SU-DHL-6 (cell line): ENCODE measurements around the gene LEMD2.

Experiments used
- EZH2phosphoT487 ChIP-seq: fragments of 200-600 bp; sonication (generic), shearing (Covaris generic); conservative IDR thresholded peaks from 2 replicates; pipeline ENCODE4 v1.6.1; 2018; ENCODE audit warnings: mild to moderate bottlenecking, antibody characterized with exemption, low read length, moderate library complexity, mixed read lengths
- TF ChIP-seq, protein P1 (sequence below): fragments of 200-600 bp; sonication (generic); IDR thresholded peaks from one replicate; pipeline ENCODE4 v1.5.1; 2017; ENCODE audit warnings: antibody characterized with exemption, mild to moderate bottlenecking, low read length, moderate library complexity; ENCODE audit not compliant: insufficient read depth, poor library complexity, severe bottlenecking

DNA sequence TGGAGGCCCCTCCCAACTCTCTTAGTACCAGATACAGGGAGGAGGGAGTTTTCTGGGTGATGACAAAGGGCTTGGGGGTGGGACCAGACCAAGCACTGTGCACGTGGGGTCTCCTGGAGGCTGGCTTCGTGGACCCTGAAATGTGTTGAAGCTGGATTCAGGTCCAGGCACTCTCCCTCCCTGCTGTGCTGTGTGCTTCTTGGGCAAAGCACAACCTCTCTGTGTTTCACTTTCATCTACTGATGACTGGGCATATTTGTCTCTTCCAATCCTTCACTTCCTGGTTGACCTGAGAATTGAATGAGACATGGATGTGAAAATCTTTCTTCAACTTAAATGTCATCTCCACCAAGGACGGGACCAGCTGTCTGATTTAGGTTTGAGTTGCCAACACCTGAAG, 29.4 kb upstream of the LEMD2 start:
- TF ChIP-seq, protein P1, sequence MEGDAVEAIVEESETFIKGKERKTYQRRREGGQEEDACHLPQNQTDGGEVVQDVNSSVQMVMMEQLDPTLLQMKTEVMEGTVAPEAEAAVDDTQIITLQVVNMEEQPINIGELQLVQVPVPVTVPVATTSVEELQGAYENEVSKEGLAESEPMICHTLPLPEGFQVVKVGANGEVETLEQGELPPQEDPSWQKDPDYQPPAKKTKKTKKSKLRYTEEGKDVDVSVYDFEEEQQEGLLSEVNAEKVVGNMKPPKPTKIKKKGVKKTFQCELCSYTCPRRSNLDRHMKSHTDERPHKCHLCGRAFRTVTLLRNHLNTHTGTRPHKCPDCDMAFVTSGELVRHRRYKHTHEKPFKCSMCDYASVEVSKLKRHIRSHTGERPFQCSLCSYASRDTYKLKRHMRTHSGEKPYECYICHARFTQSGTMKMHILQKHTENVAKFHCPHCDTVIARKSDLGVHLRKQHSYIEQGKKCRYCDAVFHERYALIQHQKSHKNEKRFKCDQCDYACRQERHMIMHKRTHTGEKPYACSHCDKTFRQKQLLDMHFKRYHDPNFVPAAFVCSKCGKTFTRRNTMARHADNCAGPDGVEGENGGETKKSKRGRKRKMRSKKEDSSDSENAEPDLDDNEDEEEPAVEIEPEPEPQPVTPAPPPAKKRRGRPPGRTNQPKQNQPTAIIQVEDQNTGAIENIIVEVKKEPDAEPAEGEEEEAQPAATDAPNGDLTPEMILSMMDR, result no peak
- TF ChIP-seq EZH2phosphoT487, result no peak
